HepG2 (cell line): ENCODE data around the gene SETD7. TPM values are rescaled to one million over a fixed set of nuclear protein-coding genes. Genes with fewer than 3 reads are reported as not detected.

Experiments
- FOXA3 ChIP-seq: IDR thresholded peaks from 2 replicates; pipeline ENCODE4 v1.6.1; 2016; ENCODE audit warnings: missing genetic modification reagents, missing compliant biosample characterization
- JUN ChIP-seq: sonication (generic); formaldehyde crosslinking; IDR thresholded peaks from 2 replicates; pipeline ENCODE4 v1.4.0; 2020; ENCODE audit warnings: mild to moderate bottlenecking, missing genetic modification reagents
- TP53 ChIP-seq: sonication (generic); formaldehyde crosslinking; conservative IDR thresholded peaks from 2 replicates; pipeline ENCODE4 v1.4.0; 2020; ENCODE audit warnings: missing genetic modification reagents
- ZMYM4 ChIP-seq: sonication (generic); formaldehyde crosslinking; IDR thresholded peaks from 2 replicates; pipeline ENCODE4 v1.8.1; 2023; ENCODE audit warnings: mild to moderate bottlenecking, missing genetic modification reagents
- ZNF160 ChIP-seq: sonication (generic); formaldehyde crosslinking; IDR thresholded peaks from 2 replicates; pipeline ENCODE4 v1.8.0; 2022; ENCODE audit warnings: mild to moderate bottlenecking, inconsistent platforms, missing genetic modification reagents
- ZNF354B ChIP-seq: sonication (generic); formaldehyde crosslinking; IDR thresholded peaks from 2 replicates; pipeline ENCODE4 v1.8.0; 2022; ENCODE audit warnings: mild to moderate bottlenecking, missing genetic modification reagents
- ZNF619 ChIP-seq: sonication (generic); formaldehyde crosslinking; IDR thresholded peaks from 2 replicates; pipeline ENCODE4 v1.4.0; 2020; ENCODE audit warnings: mild to moderate bottlenecking, missing genetic modification reagents
- ZSCAN25 ChIP-seq: sonication (generic); formaldehyde crosslinking; IDR thresholded peaks from 2 replicates; pipeline ENCODE4 v1.8.0; 2022; ENCODE audit warnings: mild to moderate bottlenecking, missing genetic modification reagents
- polyA plus RNA-seq, 8 experiments: library from polyadenylated mRNA; depleted of rRNA in 3 of 8; stranded (reverse) in 7 of 8; unstranded in 1 of 8; fragments of >200 nt; fragmentation: Illumina TruSeq in 4 of 8; extraction: Trizol in 4 of 8; gene quantifications; 2 replicates each; pipeline versions ENCODE4 v1.2.1 to v1.2.3, GENCODE V29; 2011 to 2016; ENCODE audit warnings: low read depth in 4 of 8, missing spikeins in 1 of 8, mixed read lengths in 1 of 8; ENCODE audit not compliant: insufficient read depth in 1 of 8
- total RNA-seq, 5 experiments: library from RNA; depleted of rRNA; stranded (reverse); fragments of >200 nt; fragmentation: Illumina TruSeq; extraction: Trizol; gene quantifications; 2 replicates each; pipeline ENCODE4 v1.2.3, GENCODE V29; 2016; ENCODE audit warnings: low read depth in 1 of 5
- TF ChIP-seq, protein P1 (sequence below): sonication (generic); formaldehyde crosslinking; IDR thresholded peaks from one replicate; pipeline ENCODE4 v1.5.1; 2020; ENCODE audit warnings: mild to moderate bottlenecking, missing genetic modification reagents; ENCODE audit errors: not compliant biosample characterization
- TF ChIP-seq, protein P2 (sequence below): IDR thresholded peaks from 2 replicates; pipeline ENCODE4 v1.6.1; 2016; ENCODE audit warnings: missing compliant biosample characterization, missing genetic modification reagents, borderline replicate concordance
- TF ChIP-seq, protein P3 (sequence below): sonication (generic); formaldehyde crosslinking; IDR thresholded peaks from 2 replicates; pipeline ENCODE4 v1.4.0; 2020; ENCODE audit warnings: mild to moderate bottlenecking, missing genetic modification reagents

The SETD7 gene
- total and polyA plus RNA-seq, 2 of the 13 experiments (the other 11 are each of a cell fraction or from before 2014, with no cell fraction given), result 0.08 to 0.22 TPM

DNA sequence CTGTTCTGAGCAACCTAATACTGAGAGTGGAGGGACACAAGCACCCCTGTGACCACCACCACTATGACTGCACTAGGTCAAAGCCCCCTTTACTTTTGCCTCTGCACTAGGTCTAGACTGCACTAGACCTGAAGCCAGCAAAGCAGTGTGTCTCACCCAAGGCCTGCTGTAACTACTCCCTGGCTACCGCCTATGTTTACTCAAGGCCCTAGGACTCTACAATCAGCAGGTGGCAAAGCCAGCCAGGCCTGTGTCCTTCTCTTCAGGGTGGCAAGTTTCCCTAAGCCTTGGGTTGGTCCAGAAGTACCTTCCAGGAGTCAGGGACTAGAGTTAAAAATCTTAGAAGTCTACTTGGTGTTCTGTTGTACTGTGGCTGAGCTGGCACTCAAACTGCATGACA, 86.2 kb downstream of the SETD7 start (continued):
- TF ChIP-seq, protein P1, sequence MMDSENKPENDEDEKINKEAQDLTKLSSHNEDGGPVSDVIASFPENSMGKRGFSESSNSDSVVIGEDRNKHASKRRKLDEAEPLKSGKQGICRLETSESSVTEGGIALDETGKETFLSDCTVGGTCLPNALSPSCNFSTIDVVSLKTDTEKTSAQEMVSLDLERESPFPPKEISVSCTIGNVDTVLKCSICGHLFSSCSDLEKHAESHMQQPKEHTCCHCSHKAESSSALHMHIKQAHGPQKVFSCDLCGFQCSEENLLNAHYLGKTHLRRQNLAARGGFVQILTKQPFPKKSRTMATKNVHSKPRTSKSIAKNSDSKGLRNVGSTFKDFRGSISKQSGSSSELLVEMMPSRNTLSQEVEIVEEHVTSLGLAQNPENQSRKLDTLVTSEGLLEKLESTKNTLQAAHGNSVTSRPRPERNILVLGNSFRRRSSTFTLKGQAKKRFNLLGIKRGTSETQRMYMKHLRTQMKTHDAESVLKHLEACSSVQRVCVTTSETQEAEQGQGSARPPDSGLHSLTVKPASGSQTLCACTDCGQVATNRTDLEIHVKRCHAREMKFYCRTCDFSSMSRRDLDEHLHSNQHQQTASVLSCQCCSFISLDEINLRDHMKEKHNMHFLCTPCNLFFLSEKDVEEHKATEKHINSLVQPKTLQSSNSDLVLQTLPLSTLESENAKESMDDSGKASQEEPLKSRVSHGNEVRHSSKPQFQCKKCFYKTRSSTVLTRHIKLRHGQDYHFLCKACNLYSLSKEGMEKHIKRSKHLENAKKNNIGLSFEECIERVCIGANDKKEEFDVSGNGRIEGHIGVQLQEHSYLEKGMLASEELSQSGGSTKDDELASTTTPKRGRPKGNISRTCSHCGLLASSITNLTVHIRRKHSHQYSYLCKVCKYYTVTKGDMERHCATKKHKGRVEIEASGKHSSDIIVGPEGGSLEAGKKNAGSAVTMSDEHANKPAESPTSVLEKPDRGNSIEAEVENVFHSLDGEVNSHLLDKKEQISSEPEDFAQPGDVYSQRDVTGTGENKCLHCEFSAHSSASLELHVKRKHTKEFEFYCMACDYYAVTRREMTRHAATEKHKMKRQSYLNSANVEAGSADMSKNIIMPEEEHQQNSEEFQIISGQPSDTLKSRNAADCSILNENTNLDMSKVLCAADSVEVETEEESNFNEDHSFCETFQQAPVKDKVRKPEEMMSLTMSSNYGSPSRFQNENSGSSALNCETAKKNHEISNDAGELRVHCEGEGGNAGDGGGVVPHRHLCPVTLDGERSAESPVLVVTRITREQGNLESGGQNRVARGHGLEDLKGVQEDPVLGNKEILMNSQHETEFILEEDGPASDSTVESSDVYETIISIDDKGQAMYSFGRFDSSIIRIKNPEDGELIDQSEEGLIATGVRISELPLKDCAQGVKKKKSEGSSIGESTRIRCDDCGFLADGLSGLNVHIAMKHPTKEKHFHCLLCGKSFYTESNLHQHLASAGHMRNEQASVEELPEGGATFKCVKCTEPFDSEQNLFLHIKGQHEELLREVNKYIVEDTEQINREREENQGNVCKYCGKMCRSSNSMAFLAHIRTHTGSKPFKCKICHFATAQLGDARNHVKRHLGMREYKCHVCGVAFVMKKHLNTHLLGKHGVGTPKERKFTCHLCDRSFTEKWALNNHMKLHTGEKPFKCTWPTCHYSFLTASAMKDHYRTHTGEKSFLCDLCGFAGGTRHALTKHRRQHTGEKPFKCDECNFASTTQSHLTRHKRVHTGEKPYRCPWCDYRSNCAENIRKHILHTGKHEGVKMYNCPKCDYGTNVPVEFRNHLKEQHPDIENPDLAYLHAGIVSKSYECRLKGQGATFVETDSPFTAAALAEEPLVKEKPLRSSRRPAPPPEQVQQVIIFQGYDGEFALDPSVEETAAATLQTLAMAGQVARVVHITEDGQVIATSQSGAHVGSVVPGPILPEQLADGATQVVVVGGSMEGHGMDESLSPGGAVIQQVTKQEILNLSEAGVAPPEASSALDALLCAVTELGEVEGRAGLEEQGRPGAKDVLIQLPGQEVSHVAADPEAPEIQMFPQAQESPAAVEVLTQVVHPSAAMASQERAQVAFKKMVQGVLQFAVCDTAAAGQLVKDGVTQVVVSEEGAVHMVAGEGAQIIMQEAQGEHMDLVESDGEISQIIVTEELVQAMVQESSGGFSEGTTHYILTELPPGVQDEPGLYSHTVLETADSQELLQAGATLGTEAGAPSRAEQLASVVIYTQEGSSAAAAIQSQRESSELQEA (CRISPR knock-in tag), result no peak
- TF ChIP-seq TP53 (CRISPR knock-in tag), result no peak
- peak; percentile 62 for TF ChIP-seq FOXA3 (CRISPR knock-in tag)
- no peak for TF ChIP-seq ZSCAN25 (CRISPR knock-in tag)
- TF ChIP-seq, protein P2, sequence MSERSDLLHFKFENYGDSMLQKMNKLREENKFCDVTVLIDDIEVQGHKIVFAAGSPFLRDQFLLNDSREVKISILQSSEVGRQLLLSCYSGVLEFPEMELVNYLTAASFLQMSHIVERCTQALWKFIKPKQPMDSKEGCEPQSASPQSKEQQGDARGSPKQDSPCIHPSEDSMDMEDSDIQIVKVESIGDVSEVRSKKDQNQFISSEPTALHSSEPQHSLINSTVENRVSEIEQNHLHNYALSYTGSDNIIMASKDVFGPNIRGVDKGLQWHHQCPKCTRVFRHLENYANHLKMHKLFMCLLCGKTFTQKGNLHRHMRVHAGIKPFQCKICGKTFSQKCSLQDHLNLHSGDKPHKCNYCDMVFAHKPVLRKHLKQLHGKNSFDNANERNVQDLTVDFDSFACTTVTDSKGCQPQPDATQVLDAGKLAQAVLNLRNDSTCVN (CRISPR knock-in tag), result no peak
- no peak for TF ChIP-seq JUN (CRISPR knock-in tag)
- TF ChIP-seq ZMYM4 (CRISPR knock-in tag), result 0 out of 2 replicates have a peak, but pooled peaks have one; percentile 26
- TF ChIP-seq, protein P3, sequence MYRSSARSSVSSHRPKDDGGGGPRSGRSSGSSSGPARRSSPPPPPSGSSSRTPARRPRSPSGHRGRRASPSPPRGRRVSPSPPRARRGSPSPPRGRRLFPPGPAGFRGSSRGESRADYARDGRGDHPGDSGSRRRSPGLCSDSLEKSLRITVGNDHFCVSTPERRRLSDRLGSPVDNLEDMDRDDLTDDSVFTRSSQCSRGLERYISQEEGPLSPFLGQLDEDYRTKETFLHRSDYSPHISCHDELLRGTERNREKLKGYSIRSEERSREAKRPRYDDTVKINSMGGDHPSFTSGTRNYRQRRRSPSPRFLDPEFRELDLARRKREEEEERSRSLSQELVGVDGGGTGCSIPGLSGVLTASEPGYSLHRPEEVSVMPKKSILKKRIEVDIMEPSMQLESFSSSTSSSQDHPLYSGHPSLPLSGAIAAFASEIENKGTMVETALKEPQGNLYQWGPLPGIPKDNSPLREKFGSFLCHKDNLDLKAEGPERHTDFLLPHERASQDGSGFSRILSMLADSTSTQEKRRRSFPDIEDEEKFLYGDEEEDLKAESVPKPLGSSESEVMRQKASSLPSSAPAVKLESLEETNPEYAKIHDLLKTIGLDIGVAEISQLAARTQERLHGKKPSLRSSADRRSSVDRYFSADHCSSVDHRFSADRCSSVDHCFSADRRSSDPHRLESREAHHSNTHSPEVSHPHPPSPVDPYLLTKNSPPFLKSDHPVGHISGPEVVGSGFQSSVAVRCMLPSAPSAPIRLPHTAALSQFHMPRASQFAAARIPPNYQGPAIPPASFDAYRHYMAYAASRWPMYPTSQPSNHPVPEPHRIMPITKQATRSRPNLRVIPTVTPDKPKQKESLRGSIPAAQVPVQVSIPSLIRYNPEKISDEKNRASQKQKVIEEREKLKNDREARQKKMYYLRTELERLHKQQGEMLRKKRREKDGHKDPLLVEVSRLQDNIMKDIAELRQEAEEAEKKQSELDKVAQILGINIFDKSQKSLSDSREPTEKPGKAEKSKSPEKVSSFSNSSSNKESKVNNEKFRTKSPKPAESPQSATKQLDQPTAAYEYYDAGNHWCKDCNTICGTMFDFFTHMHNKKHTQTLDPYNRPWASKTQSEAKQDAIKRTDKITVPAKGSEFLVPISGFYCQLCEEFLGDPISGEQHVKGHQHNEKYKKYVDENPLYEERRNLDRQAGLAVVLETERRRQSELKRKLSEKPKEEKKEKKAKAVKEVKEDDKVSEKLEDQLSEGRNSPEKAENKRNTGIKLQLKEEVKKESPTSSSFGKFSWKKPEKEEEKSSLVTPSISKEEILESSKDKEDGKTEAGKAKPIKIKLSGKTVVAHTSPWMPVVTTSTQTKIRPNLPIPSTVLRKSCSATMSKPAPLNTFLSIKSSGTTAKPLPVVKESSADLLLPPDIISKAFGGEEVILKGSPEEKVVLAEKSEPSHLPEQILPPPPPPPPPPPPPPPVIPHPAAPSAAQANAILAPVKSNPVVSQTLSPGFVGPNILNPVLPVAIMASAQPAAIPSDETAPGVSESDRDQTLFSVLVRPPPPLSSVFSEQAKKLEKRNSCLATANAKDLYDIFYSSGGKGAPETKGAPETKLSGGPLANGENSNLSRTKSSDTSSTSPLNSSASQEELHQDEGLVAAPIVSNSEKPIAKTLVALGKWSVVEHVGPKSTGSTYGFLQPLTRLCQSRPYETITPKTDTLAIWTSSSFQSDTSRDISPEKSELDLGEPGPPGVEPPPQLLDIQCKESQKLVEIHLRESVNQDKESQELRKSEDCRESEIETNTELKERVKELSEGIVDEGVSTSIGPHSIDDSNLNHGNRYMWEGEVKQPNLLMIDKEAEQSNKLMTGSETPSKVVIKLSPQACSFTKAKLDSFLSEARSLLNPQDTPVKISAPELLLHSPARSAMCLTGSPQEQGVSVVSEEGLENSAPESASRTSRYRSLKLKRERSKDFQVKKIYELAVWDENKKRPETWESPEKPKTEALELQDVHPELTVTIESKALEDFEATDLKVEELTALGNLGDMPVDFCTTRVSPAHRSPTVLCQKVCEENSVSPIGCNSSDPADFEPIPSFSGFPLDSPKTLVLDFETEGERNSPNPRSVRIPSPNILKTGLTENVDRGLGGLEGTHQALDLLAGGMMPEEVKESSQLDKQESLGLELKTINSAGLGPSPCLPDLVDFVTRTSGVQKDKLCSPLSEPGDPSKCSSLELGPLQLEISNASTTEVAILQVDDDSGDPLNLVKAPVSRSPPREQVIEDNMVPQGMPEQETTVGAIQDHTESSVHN (CRISPR knock-in tag), result no peak
- no peak for TF ChIP-seq ZNF160 (CRISPR knock-in tag)
- no peak for TF ChIP-seq ZNF619 (CRISPR knock-in tag)
- TF ChIP-seq ZNF354B, result no peak
